Osteocyte (in vitro differentiated cells): ENCODE results near the gene CSMD2. TPM values are rescaled to one million over a fixed set of nuclear protein-coding genes. Genes with fewer than 3 reads are reported as not detected.
"Not testable (repeated sequence)": the region's sequence is repeated elsewhere in the genome, so short reads cannot be mapped to it uniquely, and the experiment has no call there.

Experiments used
- DNase-seq: peaks from one replicate; pipeline ENCODE4 v3.0.0; 2021; ENCODE audit warnings: mixed read lengths; ENCODE audit not compliant: unreplicated experiment; ENCODE audit errors: extremely low spot score
- H3K27ac Mint-ChIP-seq: one replicate; pipeline ENCODE4 v1.8.0; 2021; ENCODE audit warnings: mild to moderate bottlenecking, mixed read lengths; ENCODE audit not compliant: unreplicated experiment
- H3K27me3 Mint-ChIP-seq: one replicate; pipeline ENCODE4 v1.8.0; 2021; ENCODE audit warnings: mixed read lengths; ENCODE audit not compliant: unreplicated experiment
- H3K36me3 Mint-ChIP-seq: one replicate; pipeline ENCODE4 v1.8.0; 2021; ENCODE audit warnings: mixed read lengths; ENCODE audit not compliant: unreplicated experiment
- H3K4me1 Mint-ChIP-seq: one replicate; pipeline ENCODE4 v1.8.0; 2021; ENCODE audit warnings: mixed read lengths; ENCODE audit not compliant: unreplicated experiment
- H3K4me3 Mint-ChIP-seq: one replicate; pipeline ENCODE4 v1.8.0; 2021; ENCODE audit warnings: mild to moderate bottlenecking, moderate library complexity, mixed read lengths; ENCODE audit not compliant: unreplicated experiment
- H3K9me3 Mint-ChIP-seq: one replicate; pipeline ENCODE4 v1.8.0; 2021; ENCODE audit warnings: mixed read lengths; ENCODE audit not compliant: unreplicated experiment
- CTCF ChIP-seq: fragments of 200-600 bp; sonication (generic); IDR thresholded peaks from 2 replicates; pipeline ENCODE4 v1.5.0; 2021; ENCODE audit warnings: antibody characterized with exemption, mild to moderate bottlenecking, moderate library complexity
- total RNA-seq: library from RNA; stranded (reverse); gene quantifications from 2 replicates; pipeline ENCODE4 v1.2.1, GENCODE V29; 2021

Gene CSMD2
- total RNA-seq, 1 donor from 2014 or later: not detected

GRCh38 chr1:34190692-34191091 is 25.7 kb upstream of the CSMD2 start:
- Mint-ChIP-seq H3K27ac (no peak overlapping the region), H3K36me3 (no peaks in the 10 kb centered on the region), H3K4me1 (no peaks in the 10 kb centered on the region), H3K27me3 (no peaks in the 10 kb centered on the region), H3K9me3 (peaks cover 30% of the 10 kb centered on the region), H3K4me3 (no peak overlapping the region)
- no peak for TF ChIP-seq CTCF
- no peak for DNase-seq

GRCh38 chr1:34188985-34189384 is 24.0 kb upstream of the CSMD2 start:
- Mint-ChIP-seq H3K27ac (no peak overlapping the region), H3K27me3 (no peaks in the 10 kb centered on the region), H3K4me3 (no peak overlapping the region), H3K9me3 (peaks cover 28% of the 10 kb centered on the region), H3K36me3 (no peaks in the 10 kb centered on the region), H3K4me1 (no peaks in the 10 kb centered on the region)
- no peak for DNase-seq
- no peak for TF ChIP-seq CTCF

DNA sequence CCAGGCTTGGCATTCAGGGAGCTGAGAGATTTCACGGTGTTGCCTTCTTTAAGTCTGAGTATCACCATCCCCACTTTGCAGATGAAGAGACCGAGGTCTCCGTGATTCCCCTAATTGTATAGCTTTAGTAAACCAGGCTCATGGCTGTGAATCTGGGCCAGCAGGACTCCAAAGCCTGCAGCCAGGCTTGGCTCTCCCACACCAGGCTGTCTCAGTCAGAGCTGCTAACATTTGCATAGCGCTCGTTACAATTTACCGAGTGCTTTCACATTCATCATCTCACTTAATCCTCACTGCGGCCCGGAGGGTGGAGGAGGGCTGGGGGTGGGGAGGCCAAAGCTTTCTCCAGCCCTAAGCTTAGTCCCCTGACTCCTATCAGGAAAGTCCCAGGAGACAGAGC is 23.4 kb upstream of the CSMD2 start:
- no peaks in the 10 kb centered on the region for H3K36me3 Mint-ChIP-seq
- H3K9me3 Mint-ChIP-seq: peaks cover 28% of the 10 kb centered on the region
- DNase-seq: no peak
- TF ChIP-seq CTCF: no peak
- no peak overlapping the region for H3K27ac Mint-ChIP-seq
- no peak overlapping the region for H3K4me3 Mint-ChIP-seq
- no peaks in the 10 kb centered on the region for H3K27me3 Mint-ChIP-seq
- no peaks in the 10 kb centered on the region for H3K4me1 Mint-ChIP-seq

- TF ChIP-seq CTCF: no peak
- Mint-ChIP-seq H3K9me3 (peaks cover 15% of the 10 kb centered on the region), H3K27ac (no peak overlapping the region), H3K4me1 (no peaks in the 10 kb centered on the region), H3K36me3 (no peaks in the 10 kb centered on the region), H3K4me3 (no peak overlapping the region), H3K27me3 (no peaks in the 10 kb centered on the region)
- DNase-seq: no peak
Measured at GRCh38 chr1:34186741-34187494, 21.9 kb upstream of the CSMD2 start.

DNA sequence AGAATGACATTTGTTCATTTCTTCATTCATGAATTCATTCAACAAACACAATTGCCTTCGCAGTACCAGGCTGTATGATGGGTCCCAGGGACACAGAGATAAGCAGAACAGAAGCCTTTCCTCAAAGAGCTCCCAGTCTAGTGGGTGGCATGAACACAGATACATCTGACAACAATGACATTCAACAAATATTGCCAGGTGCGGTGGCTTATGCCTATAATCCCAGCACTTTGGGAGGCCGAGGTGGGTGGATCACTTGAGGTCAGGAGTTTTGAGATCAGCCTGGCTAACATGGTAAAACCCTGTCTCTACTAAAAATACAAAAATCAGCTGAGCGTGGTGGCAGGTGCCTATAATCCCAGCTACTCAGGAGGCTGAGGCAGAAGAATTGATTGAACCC is 18.4 kb upstream of the CSMD2 start:
- DNase-seq, H3K4me3 Mint-ChIP-seq, H3K9me3 Mint-ChIP-seq, H3K27ac Mint-ChIP-seq, H3K4me1 Mint-ChIP-seq, H3K27me3 Mint-ChIP-seq, H3K36me3 Mint-ChIP-seq: not testable (repeated sequence)
